CD4-positive, alpha-beta T cell treated with Interleukin-2 at 100 ng/mL for 4 hours (primary cell): Measurements from ENCODE around the gene MIX23.
"Not testable (repeated sequence)": the region's sequence is repeated elsewhere in the genome, so short reads cannot be mapped to it uniquely, and the experiment has no call there.

Source experiments
- DNase-seq: peaks from one replicate; pipeline ENCODE4 v3.0.0-alpha.2; 2020; ENCODE audit warnings: low spot score

The MIX23 gene

GRCh38 chr3:122392868-122393844 is 10.1 kb upstream of the MIX23 start:
- DNase-seq, result peak; percentile 63

- no peak for DNase-seq
Observed at GRCh38 chr3:122391681-122392446, 8.8 kb upstream of the MIX23 start.

- DNase-seq, result no peak
Observed at GRCh38 chr3:122390665-122391064, 7.6 kb upstream of the MIX23 start.

GRCh38 chr3:122389892-122390291 is 6.9 kb upstream of the MIX23 start:
- no peak for DNase-seq

GRCh38 chr3:122389197-122389596 is 6.2 kb upstream of the MIX23 start:
- DNase-seq, result no peak

GRCh38 chr3:122387709-122388108 is 4.7 kb upstream of the MIX23 start:
- no peak for DNase-seq

- DNase-seq, result peak; percentile 93
Observed at GRCh38 chr3:122383771-122384697, 1.0 kb upstream of the MIX23 start, which contains the start of gene FAM162A. Gene FAM162A, plus strand, starts transcription at chr3:122384182. Its CDS starts 84 bp downstream, at chr3:122384266.

- DNase-seq, result no peak
Observed at GRCh38 chr3:122377975-122378374, 5.1 kb downstream of the MIX23 start.

GRCh38 chr3:122374034-122374433 is 9.0 kb downstream of the MIX23 start:
- no peak for DNase-seq

- no peak for DNase-seq
Observed at GRCh38 chr3:122366379-122366749, 16.7 kb downstream of the MIX23 start.

- not testable (repeated sequence) for DNase-seq
Observed at GRCh38 chr3:122365582-122366378, 17.3 kb downstream of the MIX23 start.

GRCh38 chr3:122365073-122365472 is 18.0 kb downstream of the MIX23 start:
- DNase-seq, result no peak

- no peak for DNase-seq
Observed at GRCh38 chr3:122364490-122364889, 18.5 kb downstream of the MIX23 start.

GRCh38 chr3:122362026-122362425 is 21.0 kb downstream of the MIX23 start:
- no peak for DNase-seq

GRCh38 chr3:122358703-122359032 is 24.4 kb downstream of the MIX23 start:
- DNase-seq, result no peak

- no peak for DNase-seq
Observed at GRCh38 chr3:122357828-122358702, 25.0 kb downstream of the MIX23 start.

- DNase-seq, result peak; percentile 18
Observed at GRCh38 chr3:122356402-122356801, 26.6 kb downstream of the MIX23 start.

GRCh38 chr3:122355612-122356011 is 27.4 kb downstream of the MIX23 start:
- DNase-seq, result no peak

- DNase-seq, result no peak
Observed at GRCh38 chr3:122353893-122354401, 29.1 kb downstream of the MIX23 start.

GRCh38 chr3:122353215-122353614 is 29.8 kb downstream of the MIX23 start:
- DNase-seq, result no peak
